GM12801 (cell line): ENCODE results near the gene CDH4.

Experiments used
- TF ChIP-seq, protein P1 (sequence below): IDR thresholded peaks from one replicate; pipeline ENCODE4 v1.5.1; 2011; ENCODE audit warnings: control low read depth; ENCODE audit not compliant: insufficient read length; ENCODE audit errors: extremely low read depth

Gene CDH4

DNA sequence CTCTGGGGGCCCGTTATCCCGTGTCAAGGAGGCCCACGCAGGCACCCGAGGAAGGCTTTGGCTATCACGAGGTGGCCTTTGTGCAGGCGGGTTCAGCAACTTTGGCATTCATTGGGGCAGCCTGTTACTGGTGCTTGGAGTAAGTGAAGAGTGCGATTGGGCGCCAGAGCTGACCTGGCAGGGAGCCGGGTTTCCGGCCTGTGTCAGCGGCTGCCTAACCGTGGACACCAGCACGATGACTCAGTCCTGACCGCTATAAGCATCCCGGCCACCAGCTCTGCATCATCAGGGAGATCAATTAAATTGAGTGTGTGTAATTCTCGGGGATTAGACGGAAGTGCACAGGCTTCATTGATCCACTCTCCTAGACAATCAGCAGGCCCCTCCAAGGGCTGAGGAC, 45.9 kb downstream of the CDH4 start:
- TF ChIP-seq, protein P1, sequence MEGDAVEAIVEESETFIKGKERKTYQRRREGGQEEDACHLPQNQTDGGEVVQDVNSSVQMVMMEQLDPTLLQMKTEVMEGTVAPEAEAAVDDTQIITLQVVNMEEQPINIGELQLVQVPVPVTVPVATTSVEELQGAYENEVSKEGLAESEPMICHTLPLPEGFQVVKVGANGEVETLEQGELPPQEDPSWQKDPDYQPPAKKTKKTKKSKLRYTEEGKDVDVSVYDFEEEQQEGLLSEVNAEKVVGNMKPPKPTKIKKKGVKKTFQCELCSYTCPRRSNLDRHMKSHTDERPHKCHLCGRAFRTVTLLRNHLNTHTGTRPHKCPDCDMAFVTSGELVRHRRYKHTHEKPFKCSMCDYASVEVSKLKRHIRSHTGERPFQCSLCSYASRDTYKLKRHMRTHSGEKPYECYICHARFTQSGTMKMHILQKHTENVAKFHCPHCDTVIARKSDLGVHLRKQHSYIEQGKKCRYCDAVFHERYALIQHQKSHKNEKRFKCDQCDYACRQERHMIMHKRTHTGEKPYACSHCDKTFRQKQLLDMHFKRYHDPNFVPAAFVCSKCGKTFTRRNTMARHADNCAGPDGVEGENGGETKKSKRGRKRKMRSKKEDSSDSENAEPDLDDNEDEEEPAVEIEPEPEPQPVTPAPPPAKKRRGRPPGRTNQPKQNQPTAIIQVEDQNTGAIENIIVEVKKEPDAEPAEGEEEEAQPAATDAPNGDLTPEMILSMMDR, result no peak

DNA sequence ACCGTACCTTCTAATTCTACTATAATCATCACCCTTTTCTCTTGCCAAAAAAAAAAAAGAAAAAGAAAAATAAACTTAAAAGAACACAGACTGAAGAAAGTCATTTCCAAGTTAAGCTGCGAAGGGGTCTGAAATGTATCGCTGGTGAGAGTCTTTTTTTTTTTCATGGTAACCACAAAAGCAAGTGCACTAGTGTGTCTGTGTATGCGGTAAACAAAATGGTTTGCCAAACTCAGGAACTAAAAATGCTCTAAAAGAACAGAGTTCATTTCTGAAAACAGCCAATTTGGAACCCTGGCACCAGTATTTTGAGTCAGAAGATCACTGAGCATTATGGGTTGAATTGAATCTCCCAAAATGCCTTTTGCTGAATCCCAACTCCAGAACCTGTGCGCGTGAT, 46.6 kb downstream of the CDH4 start:
- TF ChIP-seq, protein P1, result no peak

DNA sequence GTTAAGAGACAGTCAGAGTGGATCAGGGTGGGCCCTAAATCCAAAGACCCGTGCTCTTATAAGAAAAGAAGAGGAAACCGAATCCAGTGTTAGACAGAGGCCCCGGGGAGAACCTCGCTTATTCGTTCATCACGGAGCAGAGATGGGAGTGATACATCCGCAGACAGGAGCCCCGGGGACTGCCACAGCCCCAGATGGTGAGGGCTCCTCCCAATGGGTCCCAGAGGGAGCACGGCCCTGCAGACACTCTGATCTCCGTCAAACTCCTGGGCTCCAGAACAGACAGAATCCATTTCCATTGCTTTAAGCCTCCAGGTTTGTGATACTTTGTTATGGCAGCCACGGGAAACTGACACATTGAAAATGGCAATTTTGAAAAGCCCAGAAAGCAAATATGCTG, 47.0 kb downstream of the CDH4 start:
- TF ChIP-seq, protein P1, result no peak

DNA sequence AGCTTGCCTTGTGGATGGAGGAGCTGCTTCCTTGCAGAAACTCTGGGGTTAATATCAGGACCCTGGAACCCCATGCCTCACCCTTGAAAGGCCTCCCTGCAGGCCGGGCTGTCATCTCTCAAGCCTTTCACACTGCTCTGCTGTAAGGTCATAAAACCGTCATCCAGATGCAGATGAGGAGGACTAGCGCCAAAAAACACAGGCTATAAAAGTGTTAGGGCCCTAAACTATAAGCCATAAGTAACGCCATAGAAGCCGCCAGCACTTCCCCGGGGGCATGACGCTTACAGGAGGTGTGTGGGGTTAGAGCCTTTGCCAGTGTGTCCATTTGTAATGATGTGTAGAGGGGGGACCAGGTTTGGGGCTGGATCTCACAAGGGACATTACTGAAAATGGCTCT, 47.6 kb downstream of the CDH4 start:
- TF ChIP-seq, protein P1, result no peak

DNA sequence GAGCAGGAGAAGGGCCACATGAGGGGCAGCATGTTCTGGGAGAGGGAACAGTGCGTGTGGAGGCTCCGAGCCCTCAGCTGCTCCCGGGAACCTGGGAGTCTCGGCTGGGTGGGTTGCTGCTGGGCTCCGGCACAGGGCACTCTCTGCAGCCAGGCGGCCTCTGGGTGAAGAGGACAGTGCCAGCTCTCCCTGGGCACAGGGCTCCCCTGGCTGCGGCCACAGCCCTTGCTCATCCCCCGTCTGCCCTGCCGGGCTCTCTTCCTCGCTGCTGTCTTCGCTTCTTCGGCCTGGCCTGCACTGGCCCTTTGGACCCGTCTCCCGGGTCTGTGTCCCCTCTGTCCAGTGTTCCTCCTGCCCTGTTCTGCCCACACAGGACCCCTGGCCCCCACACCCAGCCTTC, 48.2 kb downstream of the CDH4 start:
- TF ChIP-seq, protein P1, result no peak

DNA sequence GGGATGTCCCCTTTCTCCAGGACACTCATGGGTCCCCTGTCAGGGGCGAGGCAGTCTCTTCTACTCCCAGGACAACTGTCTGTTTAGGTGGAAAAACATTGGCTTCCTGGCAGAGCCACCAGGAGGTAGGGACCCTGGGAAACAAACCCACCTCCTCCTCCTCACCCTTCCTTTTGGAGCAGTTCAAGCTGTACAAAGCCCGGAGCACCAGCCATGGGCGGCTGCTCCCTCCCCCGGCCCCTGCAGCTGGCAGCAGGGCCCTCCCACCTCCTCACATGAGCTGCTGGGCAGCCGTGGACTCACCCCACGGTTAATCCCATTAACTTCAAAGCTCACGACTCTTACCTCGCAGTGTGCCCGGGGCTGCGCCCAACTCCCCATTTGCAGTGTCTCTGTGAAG, 48.6 kb downstream of the CDH4 start:
- TF ChIP-seq, protein P1, result no peak

DNA sequence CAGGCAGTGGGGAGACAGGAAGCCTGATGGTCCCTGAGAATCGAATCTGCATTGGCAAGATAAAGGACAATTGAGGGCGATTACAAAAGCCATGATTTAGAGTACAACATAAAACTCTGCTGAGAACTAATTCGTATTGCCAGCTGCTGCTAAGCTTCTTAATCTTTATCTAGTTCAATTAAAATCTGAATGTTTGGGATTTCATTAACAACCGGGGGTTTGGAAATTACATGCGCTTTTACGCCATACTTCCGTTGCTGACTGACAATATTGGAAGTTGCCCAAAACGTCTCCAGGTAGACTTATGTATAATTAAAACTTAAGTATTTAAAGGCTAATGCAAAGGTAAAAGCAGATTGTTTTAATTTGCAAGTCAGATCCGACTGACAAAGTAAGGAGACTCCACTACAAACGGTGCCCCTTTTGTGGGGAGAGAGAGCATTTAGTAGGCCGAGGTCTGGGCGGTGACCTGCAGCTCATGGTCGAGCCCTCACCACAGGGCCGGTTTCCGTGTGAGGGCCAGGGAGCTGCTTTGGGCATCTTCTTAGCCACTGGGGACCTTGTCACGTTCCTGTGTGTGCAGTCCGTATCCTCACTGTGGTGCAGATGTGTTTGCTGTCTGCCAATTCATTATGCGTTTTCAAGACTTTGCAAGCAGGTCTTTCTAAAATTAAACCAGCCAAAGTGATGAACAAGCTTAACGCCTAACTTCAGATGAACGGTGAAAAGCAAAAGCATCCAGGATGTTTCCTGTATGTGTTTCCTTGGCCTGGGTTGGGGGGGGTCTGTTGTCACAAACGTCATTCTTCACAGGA, 49.9 kb downstream of the CDH4 start:
- TF ChIP-seq, protein P1, result no peak

DNA sequence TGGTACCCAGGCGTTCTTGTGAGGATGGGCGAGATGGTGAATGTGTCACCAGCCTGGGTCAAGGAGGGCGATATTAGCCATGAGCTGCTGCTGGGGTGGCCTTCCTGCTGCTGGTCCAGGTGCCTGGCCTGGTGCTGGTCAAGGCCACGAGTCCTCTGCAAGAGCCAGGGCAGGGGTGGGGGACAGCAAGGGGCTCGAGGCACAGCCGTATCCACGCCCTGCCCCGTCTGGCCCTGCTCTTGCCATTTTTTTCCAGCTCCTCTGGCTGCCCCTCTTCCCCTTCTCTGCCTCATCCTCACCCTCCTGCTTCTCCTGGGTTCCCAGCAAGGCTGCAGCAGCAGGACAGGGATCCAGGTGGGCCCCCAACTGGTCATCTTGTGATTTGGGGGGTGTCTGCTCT, 51.2 kb downstream of the CDH4 start:
- TF ChIP-seq, protein P1, result no peak
